ENCODE measurements around the gene AP1AR. TPM values are rescaled to one million over a fixed set of nuclear protein-coding genes. Genes with fewer than 3 reads are reported as not detected.

AP1AR gene
- total RNA-seq, 1 experiment from 2014 or later = 22.4 TPM

DNA sequence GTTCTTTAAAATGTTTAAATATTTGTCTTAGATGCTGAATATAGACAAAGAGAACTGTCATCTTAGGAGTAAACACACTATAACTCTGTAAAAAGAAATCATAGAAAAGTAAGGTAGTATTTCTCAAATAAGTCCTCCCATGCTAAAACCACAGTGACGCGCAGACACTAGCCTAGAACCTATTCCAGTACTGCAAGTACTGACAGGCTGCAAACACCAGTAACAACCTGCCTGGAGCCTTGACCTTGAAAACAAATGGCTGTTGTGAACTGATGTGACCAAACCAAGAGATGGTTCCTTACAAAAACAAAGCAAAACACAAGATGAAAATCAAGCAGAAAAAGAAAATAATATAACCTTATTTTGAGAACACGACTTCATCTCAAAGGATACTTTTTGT lies 45.6 kb downstream of the AP1AR start:
- ChIA-PET POLR2A (no interaction called here), CTCF (no interaction called here)
- ATAC-seq (no peak), DNase-seq (ENCODE audit: low spot score) (no peak)
- Mint-ChIP-seq H3K27me3 (ENCODE audit: low read depth) (peaks cover 2% of the 10 kb centered on the region; the same call in 1 of the 2 replicates), H3K4me1 (no peaks in the 10 kb centered on the region), H3K36me3 (peaks cover 16% of the 10 kb centered on the region), H3K9me3 (peaks cover 9% of the 10 kb centered on the region), H3K27ac (no peak overlapping the region), H3K4me3 (no peak overlapping the region)
- no peak for TF ChIP-seq PRRX2 (CRISPR knock-in tag; IDR thresholded peaks at IDR 0.05)
- TF ChIP-seq ELF4 (CRISPR knock-in tag; IDR thresholded peaks at IDR 0.05; ENCODE audit: low read depth) = no peak
- TF ChIP-seq, protein P1, sequence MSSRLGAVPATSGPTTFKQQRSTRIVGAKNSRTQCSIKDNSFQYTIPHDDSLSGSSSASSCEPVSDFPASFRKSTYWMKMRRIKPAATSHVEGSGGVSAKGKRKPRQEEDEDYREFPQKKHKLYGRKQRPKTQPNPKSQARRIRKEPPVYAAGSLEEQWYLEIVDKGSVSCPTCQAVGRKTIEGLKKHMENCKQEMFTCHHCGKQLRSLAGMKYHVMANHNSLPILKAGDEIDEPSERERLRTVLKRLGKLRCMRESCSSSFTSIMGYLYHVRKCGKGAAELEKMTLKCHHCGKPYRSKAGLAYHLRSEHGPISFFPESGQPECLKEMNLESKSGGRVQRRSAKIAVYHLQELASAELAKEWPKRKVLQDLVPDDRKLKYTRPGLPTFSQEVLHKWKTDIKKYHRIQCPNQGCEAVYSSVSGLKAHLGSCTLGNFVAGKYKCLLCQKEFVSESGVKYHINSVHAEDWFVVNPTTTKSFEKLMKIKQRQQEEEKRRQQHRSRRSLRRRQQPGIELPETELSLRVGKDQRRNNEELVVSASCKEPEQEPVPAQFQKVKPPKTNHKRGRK (CRISPR knock-in tag; IDR thresholded peaks at IDR 0.05; ENCODE audit: borderline replicate concordance) = no peak
- TF ChIP-seq, protein P2, sequence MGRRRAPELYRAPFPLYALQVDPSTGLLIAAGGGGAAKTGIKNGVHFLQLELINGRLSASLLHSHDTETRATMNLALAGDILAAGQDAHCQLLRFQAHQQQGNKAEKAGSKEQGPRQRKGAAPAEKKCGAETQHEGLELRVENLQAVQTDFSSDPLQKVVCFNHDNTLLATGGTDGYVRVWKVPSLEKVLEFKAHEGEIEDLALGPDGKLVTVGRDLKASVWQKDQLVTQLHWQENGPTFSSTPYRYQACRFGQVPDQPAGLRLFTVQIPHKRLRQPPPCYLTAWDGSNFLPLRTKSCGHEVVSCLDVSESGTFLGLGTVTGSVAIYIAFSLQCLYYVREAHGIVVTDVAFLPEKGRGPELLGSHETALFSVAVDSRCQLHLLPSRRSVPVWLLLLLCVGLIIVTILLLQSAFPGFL (CRISPR knock-in tag; IDR thresholded peaks at IDR 0.05; ENCODE audit: borderline replicate concordance) = no peak
- TF ChIP-seq, protein P3, sequence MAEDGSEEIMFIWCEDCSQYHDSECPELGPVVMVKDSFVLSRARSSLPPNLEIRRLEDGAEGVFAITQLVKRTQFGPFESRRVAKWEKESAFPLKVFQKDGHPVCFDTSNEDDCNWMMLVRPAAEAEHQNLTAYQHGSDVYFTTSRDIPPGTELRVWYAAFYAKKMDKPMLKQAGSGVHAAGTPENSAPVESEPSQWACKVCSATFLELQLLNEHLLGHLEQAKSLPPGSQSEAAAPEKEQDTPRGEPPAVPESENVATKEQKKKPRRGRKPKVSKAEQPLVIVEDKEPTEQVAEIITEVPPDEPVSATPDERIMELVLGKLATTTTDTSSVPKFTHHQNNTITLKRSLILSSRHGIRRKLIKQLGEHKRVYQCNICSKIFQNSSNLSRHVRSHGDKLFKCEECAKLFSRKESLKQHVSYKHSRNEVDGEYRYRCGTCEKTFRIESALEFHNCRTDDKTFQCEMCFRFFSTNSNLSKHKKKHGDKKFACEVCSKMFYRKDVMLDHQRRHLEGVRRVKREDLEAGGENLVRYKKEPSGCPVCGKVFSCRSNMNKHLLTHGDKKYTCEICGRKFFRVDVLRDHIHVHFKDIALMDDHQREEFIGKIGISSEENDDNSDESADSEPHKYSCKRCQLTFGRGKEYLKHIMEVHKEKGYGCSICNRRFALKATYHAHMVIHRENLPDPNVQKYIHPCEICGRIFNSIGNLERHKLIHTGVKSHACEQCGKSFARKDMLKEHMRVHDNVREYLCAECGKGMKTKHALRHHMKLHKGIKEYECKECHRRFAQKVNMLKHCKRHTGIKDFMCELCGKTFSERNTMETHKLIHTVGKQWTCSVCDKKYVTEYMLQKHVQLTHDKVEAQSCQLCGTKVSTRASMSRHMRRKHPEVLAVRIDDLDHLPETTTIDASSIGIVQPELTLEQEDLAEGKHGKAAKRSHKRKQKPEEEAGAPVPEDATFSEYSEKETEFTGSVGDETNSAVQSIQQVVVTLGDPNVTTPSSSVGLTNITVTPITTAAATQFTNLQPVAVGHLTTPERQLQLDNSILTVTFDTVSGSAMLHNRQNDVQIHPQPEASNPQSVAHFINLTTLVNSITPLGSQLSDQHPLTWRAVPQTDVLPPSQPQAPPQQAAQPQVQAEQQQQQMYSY (CRISPR knock-in tag; IDR thresholded peaks at IDR 0.05) = no peak
- TF ChIP-seq ZNF317 (CRISPR knock-in tag; IDR thresholded peaks at IDR 0.05; ENCODE audit: borderline replicate concordance, low read depth) = no peak
- TF ChIP-seq NFYB (CRISPR knock-in tag; conservative IDR thresholded peaks at IDR 0.05; ENCODE audit: low read depth) = no peak
- no peak for TF ChIP-seq ZNF423 (CRISPR knock-in tag; IDR thresholded peaks at IDR 0.05)
- TF ChIP-seq, protein P4, sequence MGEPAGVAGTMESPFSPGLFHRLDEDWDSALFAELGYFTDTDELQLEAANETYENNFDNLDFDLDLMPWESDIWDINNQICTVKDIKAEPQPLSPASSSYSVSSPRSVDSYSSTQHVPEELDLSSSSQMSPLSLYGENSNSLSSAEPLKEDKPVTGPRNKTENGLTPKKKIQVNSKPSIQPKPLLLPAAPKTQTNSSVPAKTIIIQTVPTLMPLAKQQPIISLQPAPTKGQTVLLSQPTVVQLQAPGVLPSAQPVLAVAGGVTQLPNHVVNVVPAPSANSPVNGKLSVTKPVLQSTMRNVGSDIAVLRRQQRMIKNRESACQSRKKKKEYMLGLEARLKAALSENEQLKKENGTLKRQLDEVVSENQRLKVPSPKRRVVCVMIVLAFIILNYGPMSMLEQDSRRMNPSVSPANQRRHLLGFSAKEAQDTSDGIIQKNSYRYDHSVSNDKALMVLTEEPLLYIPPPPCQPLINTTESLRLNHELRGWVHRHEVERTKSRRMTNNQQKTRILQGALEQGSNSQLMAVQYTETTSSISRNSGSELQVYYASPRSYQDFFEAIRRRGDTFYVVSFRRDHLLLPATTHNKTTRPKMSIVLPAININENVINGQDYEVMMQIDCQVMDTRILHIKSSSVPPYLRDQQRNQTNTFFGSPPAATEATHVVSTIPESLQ (CRISPR knock-in tag; IDR thresholded peaks at IDR 0.05) = no peak
- TF ChIP-seq ESRRA (CRISPR knock-in tag; IDR thresholded peaks at IDR 0.05; ENCODE audit: borderline replicate concordance) = no peak
- TF ChIP-seq, protein P5, sequence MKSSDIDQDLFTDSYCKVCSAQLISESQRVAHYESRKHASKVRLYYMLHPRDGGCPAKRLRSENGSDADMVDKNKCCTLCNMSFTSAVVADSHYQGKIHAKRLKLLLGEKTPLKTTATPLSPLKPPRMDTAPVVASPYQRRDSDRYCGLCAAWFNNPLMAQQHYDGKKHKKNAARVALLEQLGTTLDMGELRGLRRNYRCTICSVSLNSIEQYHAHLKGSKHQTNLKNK (CRISPR knock-in tag; IDR thresholded peaks at IDR 0.05) = no peak
- TF ChIP-seq ZNF121 (CRISPR knock-in tag; IDR thresholded peaks at IDR 0.05) = no peak
- TF ChIP-seq, protein P6, sequence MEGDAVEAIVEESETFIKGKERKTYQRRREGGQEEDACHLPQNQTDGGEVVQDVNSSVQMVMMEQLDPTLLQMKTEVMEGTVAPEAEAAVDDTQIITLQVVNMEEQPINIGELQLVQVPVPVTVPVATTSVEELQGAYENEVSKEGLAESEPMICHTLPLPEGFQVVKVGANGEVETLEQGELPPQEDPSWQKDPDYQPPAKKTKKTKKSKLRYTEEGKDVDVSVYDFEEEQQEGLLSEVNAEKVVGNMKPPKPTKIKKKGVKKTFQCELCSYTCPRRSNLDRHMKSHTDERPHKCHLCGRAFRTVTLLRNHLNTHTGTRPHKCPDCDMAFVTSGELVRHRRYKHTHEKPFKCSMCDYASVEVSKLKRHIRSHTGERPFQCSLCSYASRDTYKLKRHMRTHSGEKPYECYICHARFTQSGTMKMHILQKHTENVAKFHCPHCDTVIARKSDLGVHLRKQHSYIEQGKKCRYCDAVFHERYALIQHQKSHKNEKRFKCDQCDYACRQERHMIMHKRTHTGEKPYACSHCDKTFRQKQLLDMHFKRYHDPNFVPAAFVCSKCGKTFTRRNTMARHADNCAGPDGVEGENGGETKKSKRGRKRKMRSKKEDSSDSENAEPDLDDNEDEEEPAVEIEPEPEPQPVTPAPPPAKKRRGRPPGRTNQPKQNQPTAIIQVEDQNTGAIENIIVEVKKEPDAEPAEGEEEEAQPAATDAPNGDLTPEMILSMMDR (IDR thresholded peaks at IDR 0.05) = no peak
- TF ChIP-seq, protein P7, sequence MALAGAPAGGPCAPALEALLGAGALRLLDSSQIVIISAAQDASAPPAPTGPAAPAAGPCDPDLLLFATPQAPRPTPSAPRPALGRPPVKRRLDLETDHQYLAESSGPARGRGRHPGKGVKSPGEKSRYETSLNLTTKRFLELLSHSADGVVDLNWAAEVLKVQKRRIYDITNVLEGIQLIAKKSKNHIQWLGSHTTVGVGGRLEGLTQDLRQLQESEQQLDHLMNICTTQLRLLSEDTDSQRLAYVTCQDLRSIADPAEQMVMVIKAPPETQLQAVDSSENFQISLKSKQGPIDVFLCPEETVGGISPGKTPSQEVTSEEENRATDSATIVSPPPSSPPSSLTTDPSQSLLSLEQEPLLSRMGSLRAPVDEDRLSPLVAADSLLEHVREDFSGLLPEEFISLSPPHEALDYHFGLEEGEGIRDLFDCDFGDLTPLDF (CRISPR knock-in tag; IDR thresholded peaks at IDR 0.05) = no peak
- TF ChIP-seq HMGA2 (CRISPR knock-in tag; IDR thresholded peaks at IDR 0.05) = no peak
- no peak for TF ChIP-seq SP1 (CRISPR knock-in tag; conservative IDR thresholded peaks at IDR 0.05)
- TF ChIP-seq, protein P8, sequence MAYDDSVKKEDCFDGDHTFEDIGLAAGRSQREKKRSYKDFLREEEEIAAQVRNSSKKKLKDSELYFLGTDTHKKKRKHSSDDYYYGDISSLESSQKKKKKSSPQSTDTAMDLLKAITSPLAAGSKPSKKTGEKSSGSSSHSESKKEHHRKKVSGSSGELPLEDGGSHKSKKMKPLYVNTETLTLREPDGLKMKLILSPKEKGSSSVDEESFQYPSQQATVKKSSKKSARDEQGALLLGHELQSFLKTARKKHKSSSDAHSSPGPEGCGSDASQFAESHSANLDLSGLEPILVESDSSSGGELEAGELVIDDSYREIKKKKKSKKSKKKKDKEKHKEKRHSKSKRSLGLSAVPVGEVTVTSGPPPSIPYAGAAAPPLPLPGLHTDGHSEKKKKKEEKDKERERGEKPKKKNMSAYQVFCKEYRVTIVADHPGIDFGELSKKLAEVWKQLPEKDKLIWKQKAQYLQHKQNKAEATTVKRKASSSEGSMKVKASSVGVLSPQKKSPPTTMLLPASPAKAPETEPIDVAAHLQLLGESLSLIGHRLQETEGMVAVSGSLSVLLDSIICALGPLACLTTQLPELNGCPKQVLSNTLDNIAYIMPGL (CRISPR knock-in tag; IDR thresholded peaks at IDR 0.05) = no peak
- no peak for TF ChIP-seq ZNF219 (CRISPR knock-in tag; IDR thresholded peaks at IDR 0.05; ENCODE audit: borderline replicate concordance)
- no peak for TF ChIP-seq TP53 (CRISPR knock-in tag; IDR thresholded peaks at IDR 0.05)

Data from WTC11 (cell line).